Left kidney (tissue), 2 donors: ENCODE results near the gene CHAD. TPM values are rescaled to one million over a fixed set of nuclear protein-coding genes. Genes with fewer than 3 reads are reported as not detected.
A peak's percentile ranks its signal among the peaks of the same experiment; 100 is the strongest.
"Not testable (repeated sequence)": the region's sequence is repeated elsewhere in the genome, so short reads cannot be mapped to it uniquely, and the experiment has no call there.

Experiments
- DNase-seq: peaks from one replicate; pipeline ENCODE4 v3.0.0-alpha.2; 2013
- polyA plus RNA-seq: library from polyadenylated mRNA; unstranded; fragments of 120-200 nt; gene quantifications from one replicate; pipeline ENCODE4 v1.2.1, GENCODE V29; 2013; ENCODE audit not compliant: insufficient read length

CHAD gene
- polyA plus RNA-seq, 1 donor: 4.0 TPM

- no peak for DNase-seq
Observed at GRCh38 chr17:50495217-50495823, 26.6 kb upstream of the CHAD start.

- DNase-seq: no peak
Observed at GRCh38 chr17:50493744-50494143, 25.1 kb upstream of the CHAD start.

- no peak for DNase-seq
Observed at GRCh38 chr17:50492214-50492613, 23.5 kb upstream of the CHAD start.

- no peak for DNase-seq
Observed at GRCh38 chr17:50491505-50491904, 22.8 kb upstream of the CHAD start.

GRCh38 chr17:50488880-50489279 lies 20.2 kb upstream of the CHAD start:
- DNase-seq: no peak

GRCh38 chr17:50487213-50488096 lies 18.8 kb upstream of the CHAD start:
- no peak for DNase-seq

GRCh38 chr17:50484386-50485155 lies 15.9 kb upstream of the CHAD start:
- no peak for DNase-seq

- DNase-seq: no peak
Observed at GRCh38 chr17:50483266-50483665, 14.6 kb upstream of the CHAD start.

GRCh38 chr17:50482516-50482915 lies 13.8 kb upstream of the CHAD start:
- peak; percentile 85 for DNase-seq

GRCh38 chr17:50482110-50482509 lies 13.4 kb upstream of the CHAD start:
- DNase-seq: no peak

GRCh38 chr17:50481648-50482047 lies 13.0 kb upstream of the CHAD start:
- no peak for DNase-seq

GRCh38 chr17:50480854-50481490 lies 12.3 kb upstream of the CHAD start:
- DNase-seq: no peak

GRCh38 chr17:50480142-50480764 lies 11.6 kb upstream of the CHAD start:
- no peak for DNase-seq

- DNase-seq: peak; percentile 71
Observed at GRCh38 chr17:50479522-50480141, 11.0 kb upstream of the CHAD start.

GRCh38 chr17:50478391-50479381 lies 10.0 kb upstream of the CHAD start, which contains the start of gene RSAD1:
Gene RSAD1 (plus strand): TSS chr17:50478860. CDS start chr17:50478885, 25 bp downstream.
- peak; percentile 85 for DNase-seq

GRCh38 chr17:50477976-50478375 lies 9.3 kb upstream of the CHAD start:
- DNase-seq: no peak

- DNase-seq: no peak
Observed at GRCh38 chr17:50476545-50477315, 8.1 kb upstream of the CHAD start.

GRCh38 chr17:50475775-50476544 lies 7.3 kb upstream of the CHAD start:
- DNase-seq: not testable (repeated sequence)
